ENCODE results near the gene TGFBR1.

DNA sequence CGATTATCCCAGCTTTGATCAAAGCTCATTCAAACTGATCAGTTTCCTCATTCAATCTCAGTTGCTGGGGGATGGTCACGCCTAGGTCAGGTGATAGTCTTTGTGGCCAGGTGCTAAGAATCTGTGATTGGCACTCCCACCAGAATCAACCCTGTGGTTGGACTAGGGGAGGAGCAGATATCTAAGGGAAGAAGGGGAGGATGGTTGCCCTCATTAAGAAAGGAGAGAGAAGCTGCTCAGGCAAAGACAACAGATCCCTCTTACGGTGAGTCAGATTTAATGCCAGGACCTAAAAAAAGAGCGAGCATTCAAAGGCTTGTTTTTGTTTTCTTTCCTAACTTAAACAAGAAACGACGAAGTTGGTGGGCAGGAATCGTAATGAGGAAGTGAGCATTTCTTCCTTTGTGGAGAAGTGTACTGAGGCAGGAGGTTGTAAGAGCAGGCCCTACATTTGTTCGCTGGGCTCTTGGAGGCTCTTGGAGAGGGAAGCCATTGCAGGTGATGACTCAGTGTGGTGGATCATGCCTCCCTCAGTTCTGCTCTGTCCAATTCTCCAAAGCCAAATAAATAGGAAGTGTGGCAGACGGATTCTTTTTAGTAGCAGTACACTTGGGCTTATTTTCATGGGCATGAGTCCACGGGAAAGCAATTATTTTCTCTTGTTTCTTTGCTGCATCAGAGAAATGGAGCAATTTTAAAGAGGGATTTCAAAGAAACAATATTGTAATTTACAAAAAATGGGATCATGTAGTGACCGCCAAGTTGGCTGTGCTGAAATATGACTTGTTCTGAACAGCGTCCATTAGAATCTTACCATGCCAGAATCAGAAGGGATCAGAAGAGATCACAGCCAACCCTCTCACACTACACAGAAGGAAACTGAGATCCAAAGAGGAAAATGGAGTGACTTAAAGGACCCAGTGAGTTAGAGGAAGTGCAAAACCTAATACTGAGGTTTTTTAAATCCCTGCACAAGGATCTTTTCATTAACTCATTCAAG lies 18.7 kb upstream of the TGFBR1 start:
- TF ChIP-seq EP300 (IDR thresholded peaks at IDR 0.05; ENCODE audit: borderline replicate concordance), result no peak
- no peak for TF ChIP-seq CEBPB (IDR thresholded peaks at IDR 0.05)
- no peak for TF ChIP-seq TEAD4 (IDR thresholded peaks at IDR 0.05)
- TF ChIP-seq, protein P1, sequence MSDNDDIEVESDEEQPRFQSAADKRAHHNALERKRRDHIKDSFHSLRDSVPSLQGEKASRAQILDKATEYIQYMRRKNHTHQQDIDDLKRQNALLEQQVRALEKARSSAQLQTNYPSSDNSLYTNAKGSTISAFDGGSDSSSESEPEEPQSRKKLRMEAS (IDR thresholded peaks at IDR 0.05), result no peak
- TF ChIP-seq YY1 (IDR thresholded peaks at IDR 0.05; ENCODE audit: low read depth), result no peak
- TF ChIP-seq TAF1 (IDR thresholded peaks at IDR 0.05; ENCODE audit: low read depth), result no peak
- TF ChIP-seq, protein P2, sequence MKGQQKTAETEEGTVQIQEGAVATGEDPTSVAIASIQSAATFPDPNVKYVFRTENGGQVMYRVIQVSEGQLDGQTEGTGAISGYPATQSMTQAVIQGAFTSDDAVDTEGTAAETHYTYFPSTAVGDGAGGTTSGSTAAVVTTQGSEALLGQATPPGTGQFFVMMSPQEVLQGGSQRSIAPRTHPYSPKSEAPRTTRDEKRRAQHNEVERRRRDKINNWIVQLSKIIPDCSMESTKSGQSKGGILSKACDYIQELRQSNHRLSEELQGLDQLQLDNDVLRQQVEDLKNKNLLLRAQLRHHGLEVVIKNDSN (IDR thresholded peaks at IDR 0.05), result no peak
- TF ChIP-seq, protein P3, sequence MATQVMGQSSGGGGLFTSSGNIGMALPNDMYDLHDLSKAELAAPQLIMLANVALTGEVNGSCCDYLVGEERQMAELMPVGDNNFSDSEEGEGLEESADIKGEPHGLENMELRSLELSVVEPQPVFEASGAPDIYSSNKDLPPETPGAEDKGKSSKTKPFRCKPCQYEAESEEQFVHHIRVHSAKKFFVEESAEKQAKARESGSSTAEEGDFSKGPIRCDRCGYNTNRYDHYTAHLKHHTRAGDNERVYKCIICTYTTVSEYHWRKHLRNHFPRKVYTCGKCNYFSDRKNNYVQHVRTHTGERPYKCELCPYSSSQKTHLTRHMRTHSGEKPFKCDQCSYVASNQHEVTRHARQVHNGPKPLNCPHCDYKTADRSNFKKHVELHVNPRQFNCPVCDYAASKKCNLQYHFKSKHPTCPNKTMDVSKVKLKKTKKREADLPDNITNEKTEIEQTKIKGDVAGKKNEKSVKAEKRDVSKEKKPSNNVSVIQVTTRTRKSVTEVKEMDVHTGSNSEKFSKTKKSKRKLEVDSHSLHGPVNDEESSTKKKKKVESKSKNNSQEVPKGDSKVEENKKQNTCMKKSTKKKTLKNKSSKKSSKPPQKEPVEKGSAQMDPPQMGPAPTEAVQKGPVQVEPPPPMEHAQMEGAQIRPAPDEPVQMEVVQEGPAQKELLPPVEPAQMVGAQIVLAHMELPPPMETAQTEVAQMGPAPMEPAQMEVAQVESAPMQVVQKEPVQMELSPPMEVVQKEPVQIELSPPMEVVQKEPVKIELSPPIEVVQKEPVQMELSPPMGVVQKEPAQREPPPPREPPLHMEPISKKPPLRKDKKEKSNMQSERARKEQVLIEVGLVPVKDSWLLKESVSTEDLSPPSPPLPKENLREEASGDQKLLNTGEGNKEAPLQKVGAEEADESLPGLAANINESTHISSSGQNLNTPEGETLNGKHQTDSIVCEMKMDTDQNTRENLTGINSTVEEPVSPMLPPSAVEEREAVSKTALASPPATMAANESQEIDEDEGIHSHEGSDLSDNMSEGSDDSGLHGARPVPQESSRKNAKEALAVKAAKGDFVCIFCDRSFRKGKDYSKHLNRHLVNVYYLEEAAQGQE (IDR thresholded peaks at IDR 0.05; ENCODE audit: low read depth), result no peak
- TF ChIP-seq EGR1 (IDR thresholded peaks at IDR 0.05), result no peak
- no peak for TF ChIP-seq FOXM1 (IDR thresholded peaks at IDR 0.05; ENCODE audit: borderline replicate concordance, low read depth)
- TF ChIP-seq NFIC (IDR thresholded peaks at IDR 0.05), result no peak
- TF ChIP-seq RAD21 (IDR thresholded peaks at IDR 0.05; ENCODE audit: low read depth), result no peak
